OCI-LY7 (cell line): ENCODE data around the gene IGSF22. TPM values are rescaled to one million over a fixed set of nuclear protein-coding genes. Genes with fewer than 3 reads are reported as not detected.

Source experiments
- BruUV-seq: library from RNA; stranded (reverse); fragments of 400-500 nt; replicated peaks from 2 replicates; lab custom pipeline; 2021; lab: Mats Ljungman, UMichigan
- CTCF ChIA-PET: fragments of 300-600 bp; sonication (Branson Sonifier 250); formaldehyde crosslinking; loops from one replicate; lab custom pipeline; 2022; ENCODE audit warnings: antibody characterized with exemption; ENCODE audit not compliant: unreplicated experiment; lab: Charles Lee
- POLR2A ChIA-PET: fragments of 300-600 bp; sonication (Branson Sonifier 250); formaldehyde crosslinking; loops from one replicate; lab custom pipeline; 2022; ENCODE audit warnings: antibody characterized with exemption; lab: Charles Lee
- DNase-seq: peaks from one replicate; pipeline ENCODE4 v3.0.0-alpha.2; 2015; ENCODE audit warnings: low spot score
- H2AFZ ChIP-seq: fragments of 200-600 bp; sonication (generic), shearing (Covaris generic); 2 replicates; pipeline ENCODE4 v1.6.1; 2014; ENCODE audit warnings: mild to moderate bottlenecking, antibody characterized with exemption, low read length, moderate library complexity
- H3K27ac ChIP-seq: fragments of 200-600 bp; sonication (generic); 2 replicates; pipeline ENCODE4 v1.5.1; 2014; ENCODE audit warnings: mixed run types, low read depth, mild to moderate bottlenecking, moderate library complexity, low read length, inconsistent platforms; ENCODE audit not compliant: poor library complexity, severe bottlenecking
- H3K36me3 ChIP-seq: fragments of 200-600 bp; sonication (generic); 2 replicates; pipeline ENCODE4 v1.6.1; 2014; ENCODE audit warnings: mild to moderate bottlenecking, antibody characterized with exemption, low read length, moderate library complexity, mixed read lengths; ENCODE audit not compliant: insufficient read depth
- H3K4me1 ChIP-seq: fragments of 200-600 bp; sonication (generic); 2 replicates; pipeline ENCODE4 v1.5.1; 2014; ENCODE audit warnings: mild to moderate bottlenecking, low read length; ENCODE audit not compliant: insufficient read depth, poor library complexity, severe bottlenecking
- H3K4me2 ChIP-seq: fragments of 200-600 bp; sonication (generic); 2 replicates; pipeline ENCODE4 v1.6.1; 2014; ENCODE audit warnings: mild to moderate bottlenecking, low read length
- H3K4me3 ChIP-seq: fragments of 200-600 bp; sonication (generic); 2 replicates; pipeline ENCODE4 v1.5.1; 2014; ENCODE audit warnings: mild to moderate bottlenecking, low read depth, low read length; ENCODE audit not compliant: poor library complexity, severe bottlenecking
- H3K79me2 ChIP-seq: fragments of 200-600 bp; sonication (generic); 2 replicates; pipeline ENCODE4 v1.6.1; 2016; ENCODE audit warnings: low read depth, mild to moderate bottlenecking, low read length, moderate library complexity, mixed read lengths; ENCODE audit not compliant: insufficient read depth
- H3K9me2 ChIP-seq: fragments of 200-600 bp; sonication (generic); 2 replicates; pipeline ENCODE4 v1.6.1; 2016; ENCODE audit warnings: mild to moderate bottlenecking, low read length, mixed read lengths; ENCODE audit not compliant: insufficient read depth
- H3K9me3 ChIP-seq: fragments of 200-600 bp; sonication (generic); 2 replicates; pipeline ENCODE4 v1.6.1; 2014; ENCODE audit warnings: mild to moderate bottlenecking, mixed run types, low read length, mixed read lengths
- H4K20me1 ChIP-seq: fragments of 200-600 bp; sonication (generic); 2 replicates; pipeline ENCODE4 v1.6.1; 2014; ENCODE audit warnings: mild to moderate bottlenecking, antibody characterized with exemption, low read length, moderate library complexity, mixed read lengths; ENCODE audit not compliant: insufficient read depth
- EZH2phosphoT487 ChIP-seq: fragments of 200-600 bp; sonication (generic); IDR thresholded peaks from 2 replicates; pipeline ENCODE4 v1.6.1; 2018; ENCODE audit warnings: low read depth, borderline replicate concordance, mild to moderate bottlenecking, mixed run types, antibody characterized with exemption, low read length, moderate library complexity, mixed read lengths
- intact Hi-C: fragments of 100-400 bp; cut with micrococcal nuclease; formaldehyde crosslinking; loops from one replicate; pipeline ENCODE4 v1.10.0; 2022; ENCODE audit not compliant: unreplicated experiment
- total RNA-seq, 2 experiments: library from RNA; depleted of rRNA in 1 of 2; stranded (reverse); fragments of >200 nt in 1 of 2; shearing (Covaris generic) in 1 of 2; gene quantifications; 2 replicates each; pipeline ENCODE4 v1.2.3, GENCODE V29; 2014 to 2022
- TF ChIP-seq, protein P1 (sequence below): fragments of 200-600 bp; sonication (generic); conservative IDR thresholded peaks from 2 replicates; pipeline ENCODE4 v1.5.1; 2014; ENCODE audit warnings: mild to moderate bottlenecking, antibody characterized with exemption, low read length, moderate library complexity, mixed read lengths

IGSF22 gene
- total RNA-seq, 2 experiments from 2014 or later, result not detected

DNA sequence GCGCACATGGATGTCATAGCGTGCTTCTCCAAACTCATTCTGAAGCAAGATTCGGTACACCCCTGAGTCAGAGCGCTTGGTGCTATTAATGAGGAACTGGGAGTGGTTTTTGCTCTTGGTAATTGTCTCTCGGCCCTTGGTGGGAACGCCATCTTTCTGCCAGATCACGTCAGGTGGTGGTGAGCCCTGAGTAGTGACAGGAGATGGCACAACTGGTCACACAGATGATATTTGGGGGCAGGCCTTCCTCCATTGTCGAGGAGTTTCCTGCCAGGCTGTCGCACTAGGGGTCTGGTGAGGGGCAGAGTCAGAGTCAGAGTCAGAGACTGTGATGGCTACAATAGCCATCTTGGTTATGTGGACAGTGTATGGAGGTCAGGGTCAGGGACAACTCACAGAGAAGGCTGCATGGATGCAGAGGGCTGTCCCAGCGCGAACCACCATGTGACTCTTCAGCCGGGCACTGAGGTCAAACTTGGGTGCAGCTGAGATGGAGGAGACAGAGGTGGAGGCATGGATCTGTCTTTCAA lies 18.1 kb downstream of the IGSF22 start:
- Histone ChIP-seq H3K79me2 (no peaks in the 10 kb centered on the region), H3K4me3 (no peak overlapping the region), H3K9me2 (no peaks in the 10 kb centered on the region), H4K20me1 (no peaks in the 10 kb centered on the region), H3K27ac (no peak overlapping the region), H2AFZ (no peak overlapping the region), H3K9me3 (no peaks in the 10 kb centered on the region), H3K4me2 (no peak overlapping the region), H3K36me3 (no peaks in the 10 kb centered on the region), H3K4me1 (no peaks in the 10 kb centered on the region)
- CTCF ChIA-PET, result no interaction called here
- POLR2A ChIA-PET, result interaction anchor here (1.0 kb wide), 1 partner anchor 9 kb away, joined by 4 read pairs; the partner anchor contains the start of gene TMEM86A
- intact Hi-C loops, result no loop called here
- TF ChIP-seq EZH2phosphoT487, result no peak
- TF ChIP-seq, protein P1, sequence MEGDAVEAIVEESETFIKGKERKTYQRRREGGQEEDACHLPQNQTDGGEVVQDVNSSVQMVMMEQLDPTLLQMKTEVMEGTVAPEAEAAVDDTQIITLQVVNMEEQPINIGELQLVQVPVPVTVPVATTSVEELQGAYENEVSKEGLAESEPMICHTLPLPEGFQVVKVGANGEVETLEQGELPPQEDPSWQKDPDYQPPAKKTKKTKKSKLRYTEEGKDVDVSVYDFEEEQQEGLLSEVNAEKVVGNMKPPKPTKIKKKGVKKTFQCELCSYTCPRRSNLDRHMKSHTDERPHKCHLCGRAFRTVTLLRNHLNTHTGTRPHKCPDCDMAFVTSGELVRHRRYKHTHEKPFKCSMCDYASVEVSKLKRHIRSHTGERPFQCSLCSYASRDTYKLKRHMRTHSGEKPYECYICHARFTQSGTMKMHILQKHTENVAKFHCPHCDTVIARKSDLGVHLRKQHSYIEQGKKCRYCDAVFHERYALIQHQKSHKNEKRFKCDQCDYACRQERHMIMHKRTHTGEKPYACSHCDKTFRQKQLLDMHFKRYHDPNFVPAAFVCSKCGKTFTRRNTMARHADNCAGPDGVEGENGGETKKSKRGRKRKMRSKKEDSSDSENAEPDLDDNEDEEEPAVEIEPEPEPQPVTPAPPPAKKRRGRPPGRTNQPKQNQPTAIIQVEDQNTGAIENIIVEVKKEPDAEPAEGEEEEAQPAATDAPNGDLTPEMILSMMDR, result no peak
- no TSS peak for BruUV-seq
- DNase-seq, result no peak

DNA sequence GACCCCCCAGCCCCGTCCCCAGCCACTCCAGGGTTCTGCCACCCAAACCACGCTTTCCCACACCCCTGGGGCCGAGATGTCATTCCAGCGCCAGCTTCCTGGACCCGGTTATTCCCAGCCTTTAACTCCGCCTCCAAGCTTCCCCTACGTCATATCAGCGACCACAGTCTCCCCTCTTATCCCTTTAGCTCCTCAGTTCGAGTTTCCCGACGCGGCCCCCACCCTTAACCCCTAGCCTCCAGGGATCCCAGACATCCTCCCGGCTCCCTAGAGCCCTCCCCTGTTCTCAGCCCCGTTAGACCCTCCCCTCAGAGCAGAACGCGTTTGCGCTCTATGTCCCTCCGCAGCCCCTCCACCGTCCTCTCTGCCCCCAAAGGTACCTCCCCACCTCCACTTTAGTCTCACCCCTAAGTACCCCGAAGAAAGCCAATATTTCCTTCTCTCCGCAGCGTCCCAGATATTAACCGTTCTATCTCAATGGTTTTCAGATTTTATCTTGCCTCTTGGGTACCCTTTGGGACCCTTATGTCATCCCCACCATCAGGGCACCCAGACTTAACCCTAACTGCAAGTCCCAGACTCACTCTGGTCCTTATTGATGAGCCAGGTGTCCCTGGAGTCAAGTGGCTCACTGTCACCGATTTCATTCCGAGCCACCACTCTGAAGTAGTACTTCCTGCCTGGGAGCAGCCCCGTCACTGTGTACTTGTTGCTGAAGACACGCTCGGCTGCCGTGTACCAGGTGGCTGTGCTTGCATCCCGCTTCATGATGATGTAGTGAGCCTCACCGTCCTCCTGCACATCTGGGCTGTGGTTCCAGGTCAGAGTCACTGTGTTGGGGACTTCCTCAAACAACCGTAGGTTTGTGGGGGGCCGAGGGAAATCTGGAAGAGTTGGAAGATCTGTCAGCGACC lies 19.4 kb downstream of the IGSF22 start:
- no peak overlapping the region for H2AFZ ChIP-seq
- H3K4me2 ChIP-seq, result peak overlapping the region; percentile 26; the same call in 1 of the 2 replicates

More for the DNA sequence above, 19.4 kb downstream of the IGSF22 start:
- no peaks in the 10 kb centered on the region for H3K9me3 ChIP-seq
- no peaks in the 10 kb centered on the region for H3K36me3 ChIP-seq
- BruUV-seq, result no TSS peak
- no peak overlapping the region for H3K27ac ChIP-seq
- intact Hi-C loops, result no loop called here
- ChIA-PET POLR2A (interaction anchor here (1.0 kb wide), 1 partner anchor 8 kb away, joined by 4 read pairs; the partner anchor contains the start of gene TMEM86A), CTCF (no interaction called here)
- H3K4me3 ChIP-seq, result no peak overlapping the region
- TF ChIP-seq, protein P1, result no peak
- no peak for TF ChIP-seq EZH2phosphoT487
- DNase-seq, result peak; percentile 51
- H3K79me2 ChIP-seq, result no peaks in the 10 kb centered on the region
- no peaks in the 10 kb centered on the region for H3K9me2 ChIP-seq
- no peaks in the 10 kb centered on the region for H4K20me1 ChIP-seq
- no peaks in the 10 kb centered on the region for H3K4me1 ChIP-seq
